LHCN-M2 (cell line): ENCODE data around the gene TMEM126A. TPM values are rescaled to one million over a fixed set of nuclear protein-coding genes. Genes with fewer than 3 reads are reported as not detected.
"Not testable (repeated sequence)": the region's sequence is repeated elsewhere in the genome, so short reads cannot be mapped to it uniquely, and the experiment has no call there.

Source experiments
- DNase-seq: peaks from one replicate; pipeline ENCODE4 v3.0.0-alpha.2; 2012; ENCODE audit warnings: low read depth
- total RNA-seq: library from RNA; depleted of rRNA; stranded (reverse); fragments of >200 nt; gene quantifications from 2 replicates; pipeline ENCODE4 v1.2.3, GENCODE V29; 2014

The TMEM126A gene
- total RNA-seq, 1 experiment from 2014 or later: 42.4 TPM

GRCh38 chr11:85658180-85658579, 10.4 kb downstream of the TMEM126A start:
- no peak for DNase-seq

- DNase-seq: peak; percentile 55
These were observed 14.4 kb downstream of the TMEM126A start for GRCh38 chr11:85661972-85662664.

GRCh38 chr11:85663080-85663752, 15.4 kb downstream of the TMEM126A start:
- peak; percentile 24 for DNase-seq

- peak; percentile 56 for DNase-seq
These were observed 16.2 kb downstream of the TMEM126A start for GRCh38 chr11:85663753-85664614.

GRCh38 chr11:85664615-85665481, 17.1 kb downstream of the TMEM126A start, which contains the start of gene CREBZF:
Gene CREBZF, minus strand, starts transcription at chr11:85665129. Its CDS starts 254 bp downstream, at chr11:85664875.
- peak; percentile 94 for DNase-seq

GRCh38 chr11:85665733-85666132, 18.0 kb downstream of the TMEM126A start:
- no peak for DNase-seq

- no peak for DNase-seq
These were observed 18.9 kb downstream of the TMEM126A start for GRCh38 chr11:85666687-85667086.

GRCh38 chr11:85668157-85668556, 20.4 kb downstream of the TMEM126A start:
- no peak for DNase-seq

GRCh38 chr11:85670949-85671663, 23.3 kb downstream of the TMEM126A start:
- DNase-seq: not testable (repeated sequence)

- DNase-seq: no peak
These were observed 24.5 kb downstream of the TMEM126A start for GRCh38 chr11:85672105-85672902.

GRCh38 chr11:85673393-85673792, 25.6 kb downstream of the TMEM126A start:
- no peak for DNase-seq

- no peak for DNase-seq
These were observed 31.8 kb downstream of the TMEM126A start for GRCh38 chr11:85679576-85679975.

- DNase-seq: no peak
These were observed 33.1 kb downstream of the TMEM126A start for GRCh38 chr11:85680897-85681296.

- peak; percentile 66 for DNase-seq
These were observed 34.9 kb downstream of the TMEM126A start for GRCh38 chr11:85682330-85683305.

- DNase-seq: peak; percentile 81
These were observed 37.5 kb downstream of the TMEM126A start for GRCh38 chr11:85685125-85685819.

GRCh38 chr11:85685820-85686459, 38.2 kb downstream of the TMEM126A start, which contains the start of gene CCDC89:
Gene CCDC89, minus strand, starts transcription at chr11:85686195. Its CDS starts 65 bp downstream, at chr11:85686130.
- peak; percentile 99 for DNase-seq

- peak; percentile 58 for DNase-seq
These were observed 46.7 kb downstream of the TMEM126A start for GRCh38 chr11:85694385-85694980.
